Measurements from ENCODE around the gene MXI1.

GRCh38 chr10:110268442-110268841 is 61.0 kb downstream of the MXI1 start:
- TF ChIP-seq POLR2AphosphoS5 (IDR thresholded peaks at IDR 0.05) (no peak), CTCF (IDR thresholded peaks at IDR 0.05) (no peak)

Data from sigmoid colon (tissue), 4 donors.